Central memory CD8-positive, alpha-beta T cell (primary cell): ENCODE results near the gene SLC35A1.

Experiments used
- ATAC-seq: fragments of 150-1000 bp; cut with Tn5 transposase; replicated peaks from 2 replicates; pipeline ENCODE4 v1.10.0; 2022; ENCODE audit warnings: mild to moderate bottlenecking, moderate FRiP score, moderate number of reproducible peaks; ENCODE audit not compliant: poor library complexity, severe bottlenecking; ENCODE audit errors: extremely low read depth
- DNase-seq, 2 donors: peaks; one replicate each; pipeline ENCODE4 v3.0.0; 2021; ENCODE audit warnings: low spot score in 2 of 2
- H3K27ac Mint-ChIP-seq: one replicate; pipeline ENCODE4 v1.8.0; 2022; ENCODE audit warnings: low read depth, mild to moderate bottlenecking, moderate library complexity, mixed read lengths
- H3K27me3 Mint-ChIP-seq: one replicate; pipeline ENCODE4 v1.8.0; 2022; ENCODE audit warnings: mixed read lengths
- H3K36me3 Mint-ChIP-seq: one replicate; pipeline ENCODE4 v1.8.0; 2022; ENCODE audit warnings: mild to moderate bottlenecking, moderate library complexity, mixed read lengths; ENCODE audit not compliant: insufficient read depth
- H3K4me1 Mint-ChIP-seq: one replicate; pipeline ENCODE4 v1.8.0; 2022; ENCODE audit warnings: mixed read lengths
- H3K4me3 Mint-ChIP-seq: one replicate; pipeline ENCODE4 v1.8.0; 2022; ENCODE audit warnings: mild to moderate bottlenecking, moderate library complexity, mixed read lengths
- H3K9me3 Mint-ChIP-seq: one replicate; pipeline ENCODE4 v1.8.0; 2022; ENCODE audit warnings: mixed read lengths

The SLC35A1 gene

GRCh38 chr6:87472525-87473418 is at the start of gene SLC35A1:
SLC35A1 (plus strand) TSS chr6:87472974; CDS start chr6:87473004, 30 bp downstream.
- DNase-seq: peak; percentile 78 to 80
- H3K4me1 Mint-ChIP-seq: peaks cover 13% of the 10 kb centered on the region
- peak within 1 kb of the TSS; percentile 92 for H3K27ac Mint-ChIP-seq
- H3K9me3 Mint-ChIP-seq: no peaks in the 10 kb centered on the region
- peaks cover 3% of the 10 kb centered on the region for H3K36me3 Mint-ChIP-seq
- peak within 1 kb of the TSS; percentile 92 for H3K4me3 Mint-ChIP-seq
- H3K27me3 Mint-ChIP-seq: peaks cover 10% of the 10 kb centered on the region
- ATAC-seq: peak; percentile 88

- no peak overlapping the region for H3K4me3 Mint-ChIP-seq
- H3K27me3 Mint-ChIP-seq: peaks cover 15% of the 10 kb centered on the region
- no peaks in the 10 kb centered on the region for H3K36me3 Mint-ChIP-seq
- no peaks in the 10 kb centered on the region for H3K4me1 Mint-ChIP-seq
- no peak overlapping the region for H3K27ac Mint-ChIP-seq
- DNase-seq (no peak), ATAC-seq (no peak)
- H3K9me3 Mint-ChIP-seq: no peaks in the 10 kb centered on the region
These were observed 46.0 kb upstream of the SLC35A1 start for GRCh38 chr6:87426789-87427188.

DNA sequence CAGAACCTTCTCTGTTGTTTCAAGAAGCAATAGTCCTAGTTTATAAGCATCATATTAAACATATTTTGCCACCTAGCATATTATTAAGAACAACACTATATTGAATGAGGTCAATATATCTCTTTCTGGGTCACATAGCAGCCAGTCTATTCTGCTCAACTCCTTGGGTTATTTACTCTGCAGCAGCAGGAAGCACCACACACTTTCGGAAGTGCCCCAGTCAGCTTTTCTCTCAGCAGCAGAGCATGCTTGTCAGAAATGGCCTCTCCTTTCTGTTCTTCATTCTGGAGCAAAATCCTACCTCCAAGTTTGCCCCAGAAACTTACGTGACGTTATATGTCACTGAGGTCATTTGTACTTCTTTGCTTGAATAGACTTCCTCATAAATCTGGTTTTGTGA is 42.3 kb upstream of the SLC35A1 start:
- ATAC-seq: no peak
- Mint-ChIP-seq H3K4me1 (no peaks in the 10 kb centered on the region), H3K9me3 (no peaks in the 10 kb centered on the region), H3K27me3 (peaks cover 15% of the 10 kb centered on the region), H3K4me3 (no peak overlapping the region), H3K27ac (no peak overlapping the region), H3K36me3 (no peaks in the 10 kb centered on the region)
- DNase-seq: no peak

- ATAC-seq: no peak
- Mint-ChIP-seq H3K4me3 (no peak overlapping the region), H3K9me3 (no peaks in the 10 kb centered on the region), H3K36me3 (no peaks in the 10 kb centered on the region), H3K4me1 (no peaks in the 10 kb centered on the region), H3K27ac (no peak overlapping the region), H3K27me3 (peaks cover 15% of the 10 kb centered on the region)
- no peak for DNase-seq
These were observed 41.5 kb upstream of the SLC35A1 start for GRCh38 chr6:87431263-87431662.

DNA sequence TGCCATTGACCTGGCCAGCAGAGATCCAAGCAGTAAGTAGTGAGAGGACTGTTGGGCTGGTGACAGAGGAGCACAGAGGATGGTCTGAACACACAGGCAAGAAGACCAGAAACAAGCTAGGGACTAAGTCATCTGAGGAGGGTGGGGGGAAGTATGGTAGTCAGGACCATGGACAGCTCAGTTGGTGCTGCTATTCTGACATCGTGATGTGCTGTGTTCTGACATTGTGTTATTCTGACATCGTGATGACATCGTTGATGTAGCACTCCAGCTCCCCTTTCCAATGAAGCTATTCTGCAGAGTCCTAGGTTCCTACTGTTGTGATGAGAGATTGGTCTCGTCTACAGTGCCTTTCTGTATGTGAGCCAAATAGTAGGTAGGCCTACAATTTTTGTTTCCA is 36.3 kb upstream of the SLC35A1 start:
- peak; percentile 64 for ATAC-seq
- no peak overlapping the region for H3K4me3 Mint-ChIP-seq

DNA sequence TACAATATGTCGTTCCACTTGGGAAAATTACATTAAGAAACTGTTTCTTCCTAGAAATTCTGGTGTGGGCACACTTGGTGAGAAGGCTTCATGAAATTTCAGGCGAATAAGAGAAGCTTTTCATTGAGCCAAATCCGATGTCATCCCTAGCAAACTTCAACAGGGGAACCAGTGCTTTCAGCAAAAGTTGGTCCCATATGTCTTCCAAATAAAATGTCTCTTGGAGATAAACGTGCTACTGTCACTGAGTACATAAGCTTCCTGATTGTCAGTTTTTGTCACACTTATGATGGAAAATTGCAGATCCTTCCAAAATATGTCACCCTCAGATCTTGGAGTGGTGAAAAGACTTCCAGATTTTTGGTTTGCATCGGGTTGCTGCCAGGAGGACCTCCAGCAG is 31.1 kb upstream of the SLC35A1 start:
- no peaks in the 10 kb centered on the region for H3K36me3 Mint-ChIP-seq
- peaks cover 40% of the 10 kb centered on the region for H3K27me3 Mint-ChIP-seq
- H3K27ac Mint-ChIP-seq: no peak overlapping the region
- no peaks in the 10 kb centered on the region for H3K4me1 Mint-ChIP-seq
- ATAC-seq: no peak
- no peak overlapping the region for H3K4me3 Mint-ChIP-seq
- DNase-seq: no peak
- no peaks in the 10 kb centered on the region for H3K9me3 Mint-ChIP-seq

More for the DNA sequence above, 36.3 kb upstream of the SLC35A1 start:
- no peak overlapping the region for H3K27ac Mint-ChIP-seq
- H3K27me3 Mint-ChIP-seq: peaks cover 2% of the 10 kb centered on the region
- no peaks in the 10 kb centered on the region for H3K9me3 Mint-ChIP-seq
- no peaks in the 10 kb centered on the region for H3K36me3 Mint-ChIP-seq
- DNase-seq: peak; percentile 17 to 25
- H3K4me1 Mint-ChIP-seq: no peaks in the 10 kb centered on the region

GRCh38 chr6:87444362-87444761 is 28.4 kb upstream of the SLC35A1 start:
- Mint-ChIP-seq H3K4me1 (no peaks in the 10 kb centered on the region), H3K36me3 (no peaks in the 10 kb centered on the region), H3K4me3 (no peak overlapping the region), H3K9me3 (no peaks in the 10 kb centered on the region), H3K27ac (no peak overlapping the region), H3K27me3 (peaks cover 64% of the 10 kb centered on the region)
- ATAC-seq (no peak), DNase-seq (no peak)

DNA sequence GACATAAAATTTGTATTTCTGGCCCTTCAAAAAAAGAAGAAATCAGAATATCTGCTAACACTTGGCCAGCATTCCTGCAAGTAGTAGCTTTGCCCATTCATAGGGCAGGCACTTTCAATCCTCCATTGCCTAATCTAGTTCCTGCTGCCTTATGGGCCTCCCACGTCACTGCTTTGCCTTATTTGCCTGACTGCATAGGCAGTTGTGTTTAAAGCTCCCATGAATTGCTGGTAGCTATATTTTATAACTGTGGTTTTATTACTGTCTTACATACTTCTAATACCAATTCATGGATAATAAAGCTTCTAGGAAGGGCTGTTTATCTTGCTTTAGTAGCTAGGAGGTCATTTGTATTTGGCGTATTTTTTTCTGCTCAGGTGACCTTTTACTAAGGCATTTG is 7.7 kb upstream of the SLC35A1 start:
- Mint-ChIP-seq H3K36me3 (no peaks in the 10 kb centered on the region), H3K9me3 (no peaks in the 10 kb centered on the region), H3K4me1 (no peaks in the 10 kb centered on the region), H3K27ac (no peak overlapping the region), H3K4me3 (no peak overlapping the region), H3K27me3 (peaks cover 49% of the 10 kb centered on the region)
- DNase-seq: no peak
- no peak for ATAC-seq

- DNase-seq (no peak), ATAC-seq (peak; percentile 80)
- peaks cover 5% of the 10 kb centered on the region for H3K36me3 Mint-ChIP-seq
- peaks cover 4% of the 10 kb centered on the region for H3K27me3 Mint-ChIP-seq
- H3K27ac Mint-ChIP-seq: peak overlapping the region; percentile 92
- peak overlapping the region; percentile 92 for H3K4me3 Mint-ChIP-seq
- H3K9me3 Mint-ChIP-seq: no peaks in the 10 kb centered on the region
- peaks cover 13% of the 10 kb centered on the region for H3K4me1 Mint-ChIP-seq
These were observed 687 bp downstream of the SLC35A1 start for GRCh38 chr6:87473419-87473903.

GRCh38 chr6:87481931-87482330 is 9.2 kb downstream of the SLC35A1 start:
- no peaks in the 10 kb centered on the region for H3K9me3 Mint-ChIP-seq
- DNase-seq (no peak), ATAC-seq (no peak)
- no peak overlapping the region for H3K27ac Mint-ChIP-seq
- peaks cover 10% of the 10 kb centered on the region for H3K4me1 Mint-ChIP-seq
- no peaks in the 10 kb centered on the region for H3K27me3 Mint-ChIP-seq
- H3K4me3 Mint-ChIP-seq: no peak overlapping the region
- H3K36me3 Mint-ChIP-seq: peaks cover 9% of the 10 kb centered on the region

- Mint-ChIP-seq H3K4me3 (no peak overlapping the region), H3K27ac (no peak overlapping the region), H3K36me3 (peaks cover 9% of the 10 kb centered on the region), H3K27me3 (no peaks in the 10 kb centered on the region), H3K4me1 (peaks cover 11% of the 10 kb centered on the region), H3K9me3 (no peaks in the 10 kb centered on the region)
- ATAC-seq (no peak), DNase-seq (no peak)
These were observed 9.6 kb downstream of the SLC35A1 start for GRCh38 chr6:87482366-87482765.

GRCh38 chr6:87483929-87484328 is 11.2 kb downstream of the SLC35A1 start:
- ATAC-seq: no peak
- Mint-ChIP-seq H3K27ac (no peak overlapping the region), H3K4me3 (no peak overlapping the region), H3K36me3 (peaks cover 9% of the 10 kb centered on the region), H3K9me3 (no peaks in the 10 kb centered on the region), H3K4me1 (peaks cover 20% of the 10 kb centered on the region), H3K27me3 (no peaks in the 10 kb centered on the region)
- DNase-seq: no peak

GRCh38 chr6:87484491-87484890 is 11.7 kb downstream of the SLC35A1 start:
- ATAC-seq (no peak), DNase-seq (no peak)
- Mint-ChIP-seq H3K9me3 (no peaks in the 10 kb centered on the region), H3K27me3 (no peaks in the 10 kb centered on the region), H3K4me1 (peaks cover 20% of the 10 kb centered on the region), H3K36me3 (peaks cover 9% of the 10 kb centered on the region), H3K4me3 (no peak overlapping the region), H3K27ac (no peak overlapping the region)
